Measurements from ENCODE around the gene FOXL2NB.

DNA sequence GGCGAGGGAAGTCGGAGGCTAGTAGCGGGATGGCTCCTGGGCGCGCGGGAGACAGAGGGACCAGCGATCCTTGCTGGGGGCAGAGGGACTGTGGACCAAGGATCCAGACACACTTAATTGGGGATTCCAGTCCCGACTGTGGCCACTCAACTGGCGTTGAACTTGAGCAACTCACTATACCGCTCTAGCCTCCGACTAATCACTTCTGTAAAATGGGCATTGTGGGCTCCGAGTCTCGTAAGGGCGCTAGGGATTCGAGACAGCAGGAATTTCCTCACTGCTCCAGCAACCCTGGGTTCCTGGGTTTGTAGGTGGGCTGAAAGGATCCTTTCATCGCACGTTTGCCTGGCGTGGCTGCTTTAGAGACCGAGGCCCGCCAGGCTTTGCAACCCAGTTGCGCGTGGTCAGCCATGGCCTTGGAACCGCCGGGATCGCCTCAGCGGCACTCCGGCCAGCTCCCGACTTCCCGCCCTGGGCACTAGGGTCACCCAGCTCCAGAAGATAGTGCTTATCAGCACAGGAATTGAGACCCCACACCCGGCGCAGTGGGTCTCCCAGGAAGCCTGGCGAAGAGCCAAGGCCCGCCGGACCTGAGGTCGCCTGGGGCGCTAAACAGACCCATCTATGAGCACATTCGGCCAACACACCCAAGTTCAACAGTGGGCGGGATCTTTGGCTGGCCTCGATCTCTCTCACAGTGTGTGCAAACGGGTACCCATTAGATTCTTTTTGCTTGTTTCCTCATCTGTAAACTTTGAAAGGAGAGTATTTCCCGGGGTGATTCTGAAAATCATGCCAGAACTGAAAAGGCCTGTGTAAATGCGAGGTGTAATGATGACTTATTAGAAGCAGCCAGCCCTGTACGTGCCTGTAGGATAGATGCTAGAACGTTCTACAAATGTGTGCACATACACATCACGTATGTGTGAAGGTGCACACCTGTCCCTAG is 10.0 kb upstream of the FOXL2NB start:
- TF ChIP-seq, protein P1, sequence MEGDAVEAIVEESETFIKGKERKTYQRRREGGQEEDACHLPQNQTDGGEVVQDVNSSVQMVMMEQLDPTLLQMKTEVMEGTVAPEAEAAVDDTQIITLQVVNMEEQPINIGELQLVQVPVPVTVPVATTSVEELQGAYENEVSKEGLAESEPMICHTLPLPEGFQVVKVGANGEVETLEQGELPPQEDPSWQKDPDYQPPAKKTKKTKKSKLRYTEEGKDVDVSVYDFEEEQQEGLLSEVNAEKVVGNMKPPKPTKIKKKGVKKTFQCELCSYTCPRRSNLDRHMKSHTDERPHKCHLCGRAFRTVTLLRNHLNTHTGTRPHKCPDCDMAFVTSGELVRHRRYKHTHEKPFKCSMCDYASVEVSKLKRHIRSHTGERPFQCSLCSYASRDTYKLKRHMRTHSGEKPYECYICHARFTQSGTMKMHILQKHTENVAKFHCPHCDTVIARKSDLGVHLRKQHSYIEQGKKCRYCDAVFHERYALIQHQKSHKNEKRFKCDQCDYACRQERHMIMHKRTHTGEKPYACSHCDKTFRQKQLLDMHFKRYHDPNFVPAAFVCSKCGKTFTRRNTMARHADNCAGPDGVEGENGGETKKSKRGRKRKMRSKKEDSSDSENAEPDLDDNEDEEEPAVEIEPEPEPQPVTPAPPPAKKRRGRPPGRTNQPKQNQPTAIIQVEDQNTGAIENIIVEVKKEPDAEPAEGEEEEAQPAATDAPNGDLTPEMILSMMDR (IDR thresholded peaks at IDR 0.05): no peak
- TF ChIP-seq POLR2A (IDR thresholded peaks at IDR 0.05) (no peak), EP300 (IDR thresholded peaks at IDR 0.05; ENCODE audit: low read depth) (no peak)

Measured in transverse colon (tissue), 3 donors.